Brain pericyte (primary cell): ENCODE measurements around the gene PTPRN2.
"Not testable (repeated sequence)": the region's sequence is repeated elsewhere in the genome, so short reads cannot be mapped to it uniquely, and the experiment has no call there.

Experiments
- DNase-seq: peaks from one replicate; pipeline ENCODE4 v3.0.0-alpha.2; 2012; ENCODE audit warnings: low read depth, low spot score

The PTPRN2 gene

GRCh38 chr7:157667261-157667660, 920.4 kb downstream of the PTPRN2 start:
- DNase-seq = no peak

DNA sequence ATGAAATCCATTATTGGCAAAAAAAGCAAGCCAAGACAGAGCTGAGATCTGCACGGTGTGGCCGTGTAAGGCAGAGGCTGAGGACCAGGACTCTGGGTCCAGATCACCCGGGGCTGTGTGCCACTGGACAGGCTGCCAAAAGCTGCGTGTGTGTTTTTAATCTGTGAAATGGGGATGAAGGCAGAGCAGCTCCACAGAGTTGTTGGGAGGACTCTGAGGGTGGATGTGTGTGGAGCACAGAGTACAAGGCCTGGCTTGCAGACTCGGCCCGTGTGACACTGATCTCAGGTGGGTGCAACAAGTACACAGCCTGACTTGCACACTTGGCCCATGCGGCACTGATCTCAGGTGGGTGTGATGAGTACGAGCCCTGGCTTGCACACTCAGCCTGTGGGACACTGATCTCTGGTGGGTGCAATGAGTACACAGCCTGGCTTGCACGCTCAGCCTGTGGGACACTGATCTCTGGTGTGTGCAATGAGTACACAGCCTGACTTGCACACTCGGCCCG, 921.0 kb downstream of the PTPRN2 start:
- DNase-seq = no peak

DNA sequence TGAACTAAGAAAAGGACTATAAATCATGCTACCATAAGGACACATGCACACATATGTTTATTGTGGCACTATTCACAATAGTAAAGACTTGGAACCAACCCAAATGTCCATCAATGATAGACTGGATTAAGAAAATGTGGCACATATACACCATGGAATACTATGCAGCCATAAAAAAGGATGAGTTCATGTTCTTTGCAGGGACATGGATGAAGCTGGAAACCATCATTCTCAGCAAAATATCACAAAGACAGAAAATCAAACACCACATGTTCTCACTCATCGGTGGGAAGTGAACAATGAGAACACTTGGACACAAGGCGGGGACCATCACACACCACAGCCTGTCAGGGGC, 922.0 kb downstream of the PTPRN2 start:
- DNase-seq = not testable (repeated sequence)

DNA sequence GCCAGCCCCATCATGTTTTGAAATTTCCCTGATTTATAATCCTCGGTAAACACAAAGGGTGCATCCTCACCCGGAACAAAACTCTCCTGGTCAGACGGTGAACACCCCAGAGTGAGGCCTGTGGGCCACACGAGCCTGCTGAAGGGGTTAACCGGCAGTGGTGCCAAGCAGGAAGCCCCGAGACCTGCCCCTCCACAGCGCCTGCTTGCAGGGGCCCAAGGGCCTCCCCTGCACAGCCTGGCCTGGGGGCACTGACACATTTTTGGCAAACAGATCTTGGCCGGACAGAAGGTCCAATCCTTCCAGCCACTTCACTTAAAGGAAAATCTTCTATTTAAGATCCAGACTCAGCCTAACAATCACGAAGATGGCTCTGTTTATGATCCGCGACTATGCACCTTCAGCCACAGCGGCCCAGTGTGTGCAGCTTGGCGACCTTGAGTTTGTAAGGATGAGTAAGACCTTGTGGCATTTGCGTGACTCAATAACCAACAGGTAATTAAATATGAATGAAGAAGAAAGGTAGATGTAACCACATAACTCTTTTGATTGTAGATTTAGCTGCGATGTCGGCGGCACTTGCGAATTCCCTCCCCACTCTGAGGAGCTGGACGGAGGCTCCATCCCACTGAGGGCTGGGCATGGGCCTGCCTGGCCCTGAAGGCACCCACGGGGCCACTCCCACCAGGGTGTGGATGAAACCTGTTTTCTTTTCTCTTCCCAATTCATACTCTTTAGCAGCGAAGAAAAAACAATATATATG, 922.6 kb downstream of the PTPRN2 start:
- no peak for DNase-seq

GRCh38 chr7:157664034-157664433, 923.6 kb downstream of the PTPRN2 start:
- no peak for DNase-seq

GRCh38 chr7:157662981-157663716, 924.5 kb downstream of the PTPRN2 start:
- DNase-seq = no peak

GRCh38 chr7:157662110-157662791, 925.4 kb downstream of the PTPRN2 start:
- DNase-seq = no peak

- no peak for DNase-seq
Observed at GRCh38 chr7:157661611-157661975, 926.0 kb downstream of the PTPRN2 start.

GRCh38 chr7:157660971-157661610, 926.5 kb downstream of the PTPRN2 start:
- DNase-seq = no peak

DNA sequence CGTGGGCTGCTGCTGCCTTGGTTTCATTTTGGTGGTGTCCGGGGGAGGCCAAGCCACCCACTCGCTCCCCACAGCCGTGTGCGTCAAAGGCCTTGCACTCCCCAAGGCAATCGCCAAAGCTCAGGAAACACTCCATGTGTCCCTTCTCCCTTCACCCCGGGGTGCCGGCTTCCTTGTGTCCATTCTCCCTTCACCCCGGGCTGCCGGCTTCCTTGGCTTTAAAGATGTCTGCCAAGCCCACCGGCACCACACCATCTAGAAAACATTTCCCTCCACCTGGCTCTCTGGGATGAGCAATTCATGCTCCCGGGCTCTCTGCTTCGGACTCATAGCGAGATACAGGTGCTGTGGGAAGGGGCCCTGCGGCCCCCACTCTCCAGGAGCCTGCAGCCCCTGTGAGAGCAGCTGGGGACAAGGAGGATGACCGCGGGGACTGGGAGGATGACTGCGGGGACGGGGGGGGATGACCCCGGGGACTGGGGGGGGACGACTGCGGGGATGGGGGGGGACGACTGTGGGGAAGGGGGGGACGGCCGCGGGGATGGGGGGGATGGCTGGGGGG, 928.7 kb downstream of the PTPRN2 start:
- no peak for DNase-seq

DNA sequence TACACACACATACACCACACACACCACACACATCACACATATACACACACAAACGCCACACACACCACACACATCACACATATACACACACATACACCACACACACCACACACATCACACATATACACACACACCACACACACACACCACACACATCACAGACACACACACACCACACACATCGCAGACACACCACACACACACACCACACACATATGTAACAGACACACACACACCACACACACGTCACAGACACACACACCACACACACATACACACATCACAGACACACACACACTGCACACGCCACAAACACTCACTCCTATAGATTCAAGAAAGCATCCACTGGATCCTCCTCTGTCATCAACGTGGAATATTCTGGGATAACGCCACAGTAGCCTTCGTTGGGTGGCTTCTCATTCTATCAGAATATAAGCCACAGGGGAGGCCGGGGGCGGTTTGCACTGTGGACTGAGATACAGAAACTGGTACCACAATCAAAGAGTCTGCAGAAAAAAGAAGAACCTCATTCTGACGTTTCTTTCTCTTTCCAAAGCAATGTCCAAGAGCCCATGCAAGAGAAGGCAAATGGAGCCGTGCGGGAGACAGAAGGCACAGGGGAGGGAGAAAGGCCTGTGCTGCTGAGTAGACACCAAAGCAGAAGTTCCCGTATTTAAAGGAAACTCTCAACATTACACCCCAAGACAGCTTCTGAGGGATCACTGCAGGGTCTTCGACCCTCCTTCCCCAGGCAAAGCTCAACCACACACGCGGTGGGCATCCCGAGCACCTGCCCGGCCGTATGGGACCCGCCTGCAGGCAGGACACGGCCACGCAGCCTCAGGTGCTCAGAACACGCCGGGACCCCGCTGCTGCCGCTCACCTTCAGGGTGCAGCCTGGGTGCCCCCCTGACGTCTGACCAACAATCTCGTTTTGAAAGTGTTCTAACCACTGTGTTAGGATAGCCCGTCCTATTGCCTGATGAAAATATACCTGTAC, 929.6 kb downstream of the PTPRN2 start:
- no peak for DNase-seq

- DNase-seq = no peak
Observed at GRCh38 chr7:157656195-157656769, 931.3 kb downstream of the PTPRN2 start.

DNA sequence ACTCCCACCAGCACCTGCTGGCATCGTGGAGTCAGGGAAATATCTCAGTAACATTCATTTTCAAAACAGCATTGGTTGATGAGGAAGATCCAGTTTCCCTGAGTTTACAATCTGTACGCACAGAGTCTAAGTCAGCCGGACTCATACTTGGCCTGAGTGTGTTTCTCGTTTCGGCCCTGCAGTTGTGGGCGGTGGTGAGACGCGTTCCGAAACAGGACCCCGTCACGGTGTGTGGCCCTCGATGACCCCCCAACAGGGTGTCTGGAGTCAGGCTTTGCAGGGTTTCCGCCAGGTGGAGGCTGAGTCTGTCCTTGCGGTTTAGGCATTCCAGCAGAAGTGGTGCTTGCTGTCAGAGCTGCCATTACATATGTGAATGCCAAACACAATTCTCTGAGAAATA, 933.3 kb downstream of the PTPRN2 start:
- DNase-seq = no peak

- no peak for DNase-seq
Observed at GRCh38 chr7:157653827-157654207, 933.8 kb downstream of the PTPRN2 start.

- DNase-seq = no peak
Observed at GRCh38 chr7:157652954-157653826, 934.4 kb downstream of the PTPRN2 start.

DNA sequence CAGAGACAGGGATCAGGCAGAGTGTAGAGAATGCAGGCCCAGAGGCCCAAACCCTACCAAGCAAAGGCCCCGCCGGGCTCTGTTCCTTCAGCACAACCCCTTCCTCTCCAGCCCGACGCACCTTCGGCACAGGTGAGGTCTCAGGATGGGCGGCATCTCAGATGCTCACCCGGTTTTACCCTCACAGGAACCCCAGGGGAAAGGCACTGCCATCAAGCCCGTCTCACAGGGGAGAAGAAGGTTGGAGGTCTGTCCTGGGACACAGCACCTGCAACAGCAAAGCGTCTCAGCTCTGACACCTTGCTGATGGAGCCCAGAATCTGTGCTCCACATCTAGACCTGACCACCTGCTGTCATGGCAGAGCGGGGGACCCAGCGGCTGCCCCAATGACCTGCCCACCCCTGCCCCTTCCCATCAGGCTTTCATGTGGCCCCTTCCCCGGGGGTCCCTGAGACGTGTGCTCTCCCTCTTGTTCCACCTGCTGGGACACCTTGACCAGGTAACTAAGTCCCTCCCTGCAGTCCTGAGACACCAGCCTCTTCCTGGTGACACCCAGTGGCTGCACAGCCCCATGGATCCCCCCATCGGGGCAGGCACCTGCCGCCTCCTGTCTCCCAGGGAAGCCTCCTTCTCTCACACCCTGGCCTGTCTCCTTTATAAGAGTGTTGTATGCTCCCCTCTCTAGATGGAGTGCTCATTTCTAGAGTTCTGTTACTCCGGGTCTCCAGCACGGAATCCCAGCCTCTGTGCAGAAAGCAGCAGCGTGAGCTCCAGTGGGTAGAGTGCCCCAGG, 935.3 kb downstream of the PTPRN2 start:
- no peak for DNase-seq

DNA sequence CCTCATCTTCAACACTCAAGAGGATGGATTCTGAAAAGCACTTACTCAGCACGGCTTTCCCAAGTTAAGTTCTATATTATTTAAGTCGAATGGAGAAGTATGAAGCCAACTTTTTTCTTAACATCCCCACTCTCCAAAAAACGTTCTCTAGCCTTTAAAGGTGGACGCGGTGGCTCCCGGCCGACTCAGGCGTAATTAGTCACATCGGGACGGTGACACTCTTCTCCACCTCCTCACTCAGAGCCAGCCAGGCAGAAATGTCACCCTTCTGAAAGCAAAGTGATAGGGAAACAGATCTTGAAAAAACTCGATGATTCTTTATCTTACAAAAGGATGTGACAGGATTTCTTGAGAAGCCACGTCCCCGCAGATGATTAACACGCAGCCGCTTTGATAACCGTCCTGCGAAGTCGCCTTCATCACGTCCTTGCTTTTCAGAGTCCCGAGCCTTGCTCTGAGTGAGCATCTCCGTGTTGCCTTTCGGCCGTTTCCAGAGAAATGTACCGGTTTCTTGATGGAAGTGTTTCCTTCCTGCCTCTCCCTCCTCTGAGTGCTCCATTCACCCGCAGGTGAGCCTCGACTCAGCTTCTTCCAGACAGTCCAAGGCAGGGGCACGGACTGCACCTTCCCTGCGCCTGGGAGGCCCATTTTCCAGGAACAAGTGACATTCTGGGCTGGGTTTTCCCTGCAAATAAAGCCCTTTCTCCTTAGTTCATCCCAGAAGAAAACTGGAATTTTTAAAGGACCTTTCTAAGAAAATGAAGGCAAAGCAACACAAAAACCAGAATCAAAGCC, 936.1 kb downstream of the PTPRN2 start:
- DNase-seq = no peak
